Right ventricle myocardium inferior (tissue), 1 donor: ENCODE results near the gene VWA3A. TPM values are rescaled to one million over a fixed set of nuclear protein-coding genes. Genes with fewer than 3 reads are reported as not detected.
"Not testable (repeated sequence)": the region's sequence is repeated elsewhere in the genome, so short reads cannot be mapped to it uniquely, and the experiment has no call there.

Experiments used
- ATAC-seq: fragments of 200-7000 bp; cut with Tn5 transposase; one replicate; pipeline ENCODE4 v1.9.1; 2020; ENCODE audit warnings: mild to moderate bottlenecking, moderate library complexity
- DNase-seq: peaks from one replicate; pipeline ENCODE4 v3.0.0; 2021; ENCODE audit errors: missing footprints
- intact Hi-C: fragments of 100-400 bp; cut with DNase I; formaldehyde crosslinking; loops from one replicate; pipeline ENCODE4 v1.11.0; 2022
- total RNA-seq: library from RNA; stranded (reverse); fragmentation: NEBNext Ultra II Directional; extraction: Animal tissue kit (Norgen Biotek cat#: 25700); gene quantifications from one replicate; pipeline ENCODE4 v1.2.1, GENCODE V29; 2021
- donor health status: DM: no; HTN: yes; CAD: no; lungs with severe emphysema.

VWA3A gene
- total RNA-seq, 1 donor from 2014 or later = 0.81 TPM

DNA sequence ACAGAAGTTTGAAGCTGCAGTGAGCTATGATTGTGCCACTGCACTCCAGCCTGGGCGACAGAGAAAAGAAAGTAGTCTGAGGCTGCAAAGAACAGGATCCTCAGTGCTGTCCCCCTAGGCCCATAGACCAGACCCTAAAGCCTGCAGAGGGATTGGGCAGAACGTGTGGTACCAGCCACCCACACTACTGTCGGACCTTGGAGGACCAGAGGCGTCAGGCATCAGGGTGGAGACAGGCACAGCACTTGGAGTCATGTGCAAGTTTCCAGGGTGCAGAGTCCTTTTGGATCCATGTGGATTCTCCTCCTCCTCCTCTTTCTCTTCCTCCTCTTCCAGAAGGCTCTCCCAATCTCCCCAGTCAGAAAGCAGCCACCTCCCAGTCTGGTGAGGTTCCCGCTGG lies 72.1 kb downstream of the VWA3A start:
- intact Hi-C loops = no loop called here
- no peak for ATAC-seq
- DNase-seq = no peak

GRCh38 chr16:22165508-22166285 lies 73.4 kb downstream of the VWA3A start:
- intact Hi-C loops = no loop called here
- DNase-seq (no peak), ATAC-seq (peak; percentile 13)

DNA sequence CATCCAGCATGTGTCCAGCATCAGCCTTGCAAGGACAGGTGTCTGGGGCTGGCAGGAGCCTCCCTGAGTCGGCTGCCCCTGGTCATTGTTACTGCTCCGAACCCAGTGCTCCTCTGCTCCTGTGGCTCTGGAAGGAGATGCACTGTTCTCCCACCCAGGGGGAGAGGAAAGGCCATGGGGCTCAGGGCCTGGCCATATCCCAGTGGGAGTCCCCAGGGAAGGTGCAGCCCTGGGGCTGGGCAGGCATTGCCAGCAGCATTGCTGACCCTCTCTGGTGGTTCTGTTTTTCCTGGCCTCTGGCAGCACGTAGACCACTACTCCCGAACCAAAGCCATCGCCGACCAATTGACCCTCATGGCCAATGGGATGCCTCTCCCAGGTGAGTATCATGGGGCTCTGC lies 79.6 kb downstream of the VWA3A start:
- ATAC-seq (no peak), DNase-seq (no peak)
- intact Hi-C loops = no loop called here

DNA sequence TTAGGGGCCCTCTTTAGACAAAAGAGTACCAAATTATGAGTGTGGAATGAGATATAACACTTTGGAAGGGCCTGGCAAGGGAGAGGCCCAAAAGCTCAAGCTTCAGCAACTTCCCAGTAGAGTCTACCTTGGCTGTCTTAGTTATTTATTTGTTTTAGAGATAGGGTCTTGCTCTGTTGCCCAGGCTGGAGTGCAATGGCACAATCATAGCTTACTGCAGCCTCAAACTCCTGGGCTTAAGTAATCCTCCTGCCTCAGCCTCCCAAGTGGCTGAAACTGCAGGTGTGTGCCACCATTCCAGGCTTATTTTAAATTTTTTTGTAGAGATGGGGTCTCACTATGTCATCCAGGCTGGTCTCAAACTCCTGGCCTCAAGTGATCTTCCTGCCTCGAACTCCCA lies 80.3 kb downstream of the VWA3A start:
- DNase-seq, intact Hi-C loops, ATAC-seq: not testable (repeated sequence)

- ATAC-seq (no peak), DNase-seq (no peak)
- intact Hi-C loops = no loop called here
Observed at GRCh38 chr16:22174642-22175041, 82.3 kb downstream of the VWA3A start.

GRCh38 chr16:22177968-22178930 lies 85.9 kb downstream of the VWA3A start:
- ATAC-seq (no peak), DNase-seq (no peak)
- intact Hi-C loops = no loop called here

GRCh38 chr16:22181426-22181825 lies 89.1 kb downstream of the VWA3A start:
- intact Hi-C loops = no loop called here
- no peak for DNase-seq
- ATAC-seq = no peak

- intact Hi-C loops = no loop called here
- ATAC-seq (no peak), DNase-seq (no peak)
Observed at GRCh38 chr16:22181843-22182242, 89.5 kb downstream of the VWA3A start.

DNA sequence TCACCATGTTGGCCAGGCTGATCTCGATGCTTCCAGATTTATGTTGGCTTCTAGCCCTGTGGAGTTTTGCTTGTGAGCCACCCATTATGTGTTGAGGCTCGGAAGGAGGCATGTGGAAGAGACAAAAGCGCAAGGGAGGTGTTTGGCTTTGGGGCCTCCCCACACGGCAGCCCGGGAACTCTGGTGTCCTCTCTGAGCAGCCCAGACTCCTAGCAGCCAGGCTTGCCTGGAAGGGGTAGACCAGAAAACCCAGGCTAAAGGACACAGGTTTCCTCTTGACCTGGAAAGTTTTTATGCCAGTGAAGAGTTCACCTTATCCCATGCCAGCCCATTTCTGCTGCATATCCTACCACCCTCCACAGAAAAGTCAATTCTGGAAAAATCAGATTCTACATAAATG lies 91.0 kb downstream of the VWA3A start:
- ATAC-seq = no peak
- no peak for DNase-seq
- intact Hi-C loops = no loop called here

- DNase-seq = no peak
- intact Hi-C loops = no loop called here
- ATAC-seq = no peak
Observed at GRCh38 chr16:22183901-22184614, 91.7 kb downstream of the VWA3A start.

DNA sequence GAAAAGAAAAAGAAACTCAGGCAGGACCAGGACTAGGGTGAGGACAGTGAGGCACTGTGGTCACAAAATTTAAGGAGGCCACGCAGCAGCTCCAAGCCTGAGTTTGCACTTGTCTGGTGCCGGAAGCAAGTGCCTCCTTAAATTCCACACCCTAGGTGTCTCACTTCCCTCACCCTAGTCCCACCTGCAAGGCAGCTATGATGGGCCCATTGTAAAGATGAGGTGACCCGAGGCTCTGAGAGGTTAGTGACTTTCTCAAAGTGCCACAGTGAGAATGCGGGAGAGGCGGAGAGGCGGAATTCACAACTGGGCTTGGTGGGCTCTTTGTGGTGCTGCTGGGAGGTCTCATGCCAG lies 92.3 kb downstream of the VWA3A start:
- no peak for DNase-seq
- intact Hi-C loops = no loop called here

GRCh38 chr16:22186517-22186916 lies 94.2 kb downstream of the VWA3A start:
- ATAC-seq = no peak
- intact Hi-C loops = no loop called here
- no peak for DNase-seq

More for the DNA sequence above, 92.3 kb downstream of the VWA3A start:
- ATAC-seq = no peak

GRCh38 chr16:22188267-22188594 lies 95.9 kb downstream of the VWA3A start:
- ATAC-seq = no peak
- DNase-seq = no peak
- intact Hi-C loops = loop anchor here (2.0 kb wide), 2 partner anchors 187 to 235 kb away; partner anchors contain the start of genes PDZD9 and UQCRC2

DNA sequence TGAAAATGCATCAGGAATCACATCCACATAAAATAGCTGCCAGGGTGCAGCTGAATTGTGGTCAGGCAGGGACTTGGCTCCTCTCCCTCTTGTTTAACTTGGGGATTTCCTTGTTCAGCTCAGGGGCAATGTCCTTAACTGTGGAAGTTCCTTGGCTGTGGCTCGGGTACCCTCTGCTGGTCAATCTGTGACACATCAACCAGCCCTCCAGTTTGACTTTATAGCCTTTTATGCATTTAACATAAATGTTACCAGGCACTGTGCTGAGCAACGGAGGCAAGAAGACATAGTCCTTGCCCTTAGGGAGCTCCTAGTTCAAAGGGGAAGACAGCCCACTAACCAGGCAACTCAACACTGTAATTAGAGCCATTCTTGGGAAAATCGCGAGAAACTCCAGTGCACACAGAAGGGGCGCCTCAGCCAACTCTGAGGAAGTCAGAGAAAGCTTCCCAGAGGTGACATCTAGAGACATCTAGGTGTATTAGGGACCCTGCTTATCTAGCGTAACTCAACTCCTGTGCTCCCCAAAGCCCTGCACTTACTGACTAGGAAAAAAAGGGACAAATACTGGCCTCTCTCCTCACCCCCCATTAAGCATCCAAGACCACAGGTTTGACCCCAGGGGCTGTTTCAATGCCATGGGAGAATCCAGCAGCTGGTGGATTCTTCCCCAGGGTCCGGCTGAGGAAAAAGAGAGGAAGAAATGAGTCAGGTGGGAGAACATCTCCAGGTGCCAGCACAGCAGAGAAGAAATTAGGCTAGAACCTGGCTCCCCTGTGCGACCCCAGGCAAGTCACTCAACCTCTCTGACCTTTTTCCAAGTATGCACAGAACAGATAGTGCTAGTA lies 96.5 kb downstream of the VWA3A start:
- peak; percentile 4 for DNase-seq
- ATAC-seq = no peak
- intact Hi-C loops = loop anchor here (2.0 kb wide), 2 partner anchors 188 to 236 kb away; partner anchors contain the start of genes PDZD9 and UQCRC2

DNA sequence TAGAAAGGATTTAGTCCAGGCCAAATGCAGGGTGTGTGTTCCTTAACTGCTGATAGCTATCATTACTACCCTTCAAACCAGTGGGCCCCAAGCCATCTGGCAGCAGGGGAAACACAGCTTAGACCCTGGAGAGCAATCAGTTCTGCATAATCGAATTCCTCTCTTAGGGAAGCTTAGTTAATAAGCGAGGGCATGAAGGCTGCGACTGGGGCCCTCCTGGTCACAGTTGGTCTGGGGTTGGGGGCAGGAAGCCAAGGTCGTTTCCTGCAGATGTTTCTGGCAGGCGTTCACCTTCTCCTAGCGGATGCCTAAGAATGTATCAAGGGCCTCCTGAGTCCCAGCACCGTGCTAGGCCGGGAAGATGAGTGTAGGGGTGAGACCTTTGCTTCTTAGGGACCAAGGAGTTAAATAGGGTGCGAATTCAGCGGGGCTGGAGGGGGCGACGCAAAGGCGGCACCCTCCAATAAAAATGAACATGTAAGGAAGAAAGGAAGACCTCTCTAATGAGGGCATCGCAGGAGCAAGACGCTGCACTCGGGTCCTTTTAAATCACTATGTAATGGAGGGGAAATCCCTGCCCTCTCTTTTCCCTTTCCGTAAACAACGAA lies 97.2 kb downstream of the VWA3A start:
- intact Hi-C loops = loop anchor here (2.0 to 10.0 kb wide), 4 partner anchors 189 to 1025 kb away; partner anchors contain the start of genes PDZD9 and UQCRC2
- DNase-seq (peak; percentile 78), ATAC-seq (no peak)

DNA sequence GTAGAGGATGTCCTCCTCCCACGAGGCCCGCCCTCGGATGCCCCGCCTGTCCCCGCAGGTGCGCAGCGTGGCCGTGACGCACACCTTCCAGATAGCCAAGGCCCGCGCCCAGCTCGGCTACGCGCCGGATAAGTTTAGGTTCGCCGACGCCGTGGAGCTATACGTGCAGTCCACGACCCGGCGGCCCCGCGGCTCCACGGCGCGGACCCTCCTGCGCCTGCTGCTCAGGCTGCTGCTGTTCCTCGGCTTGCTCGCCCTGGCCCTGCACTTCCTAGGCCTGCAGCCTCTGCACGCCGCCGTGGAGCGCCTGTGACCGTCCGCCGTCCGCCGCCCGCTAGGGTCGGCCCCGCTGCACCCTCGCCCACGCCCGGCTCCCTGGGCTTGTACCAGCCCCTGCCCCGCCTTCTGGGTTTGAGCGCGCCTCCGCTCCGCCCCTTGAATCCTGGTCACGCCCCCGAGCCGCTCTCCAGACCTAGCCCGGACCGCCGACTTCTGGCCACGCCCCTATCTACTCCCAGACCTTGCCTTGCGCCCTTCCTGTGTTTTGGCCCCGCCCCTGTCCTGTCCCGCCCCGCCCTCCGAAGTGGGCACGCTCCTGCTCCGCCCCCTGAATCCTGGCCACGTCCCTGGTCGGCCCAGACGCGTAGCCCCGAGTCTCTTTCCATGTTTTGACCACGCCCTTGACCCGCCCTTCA lies 97.9 kb downstream of the VWA3A start:
- ATAC-seq (peak; percentile 81), DNase-seq (peak; percentile 100)
- intact Hi-C loops = loop anchor here (10.0 kb wide), 2 partner anchors 685 to 1025 kb away; no protein-coding TSS in a partner anchor
